Loucy (cell line): Measurements from ENCODE around the gene STK32C.

Experiments
- H2AFZ ChIP-seq: fragments of 200-600 bp; sonication (generic); 2 replicates; pipeline ENCODE4 v1.6.0; 2016; ENCODE audit warnings: antibody characterized with exemption, mild to moderate bottlenecking, low read length, moderate library complexity
- H3F3A ChIP-seq: fragments of 200-600 bp; 2 replicates; pipeline ENCODE4 v1.6.0; 2016; ENCODE audit warnings: antibody characterized with exemption, low read depth, mild to moderate bottlenecking
- H3K27me3 ChIP-seq: fragments of 200-600 bp; sonication (generic); 2 replicates; pipeline ENCODE4 v1.6.1; 2014; ENCODE audit warnings: low read length, mild to moderate bottlenecking; ENCODE audit not compliant: insufficient read depth, poor library complexity, severe bottlenecking
- H3K36me3 ChIP-seq: fragments of 200-600 bp; sonication (generic); 2 replicates; pipeline ENCODE4 v1.6.1; 2016; ENCODE audit warnings: low read length; ENCODE audit not compliant: insufficient read depth
- H3K4me1 ChIP-seq: fragments of 200-600 bp; sonication (generic); 2 replicates; pipeline ENCODE4 v1.5.1; 2014; ENCODE audit warnings: low read length, mild to moderate bottlenecking; ENCODE audit not compliant: insufficient read depth, poor library complexity, severe bottlenecking
- H3K4me2 ChIP-seq: fragments of 200-600 bp; sonication (generic); 2 replicates; pipeline ENCODE4 v1.6.0; 2014; ENCODE audit warnings: antibody characterized with exemption, low read length, low read depth, mild to moderate bottlenecking; ENCODE audit not compliant: poor library complexity, severe bottlenecking
- H3K4me3 ChIP-seq: fragments of 200-600 bp; sonication (generic); 2 replicates; pipeline ENCODE4 v1.5.1; 2014; ENCODE audit warnings: low read length, mild to moderate bottlenecking, mixed read lengths; ENCODE audit not compliant: poor library complexity, severe bottlenecking
- H3K79me2 ChIP-seq: fragments of 200-600 bp; sonication (generic); 2 replicates; pipeline ENCODE4 v1.6.1; 2014; ENCODE audit warnings: low read length; ENCODE audit not compliant: insufficient read depth
- H3K9ac ChIP-seq: fragments of 200-600 bp; sonication (generic); 2 replicates; pipeline ENCODE4 v1.6.0; 2014; ENCODE audit warnings: mild to moderate bottlenecking, low read depth, low read length, moderate library complexity; ENCODE audit not compliant: poor library complexity, severe bottlenecking
- H3K9me2 ChIP-seq: fragments of 200-600 bp; sonication (generic); replicated peaks from 2 replicates; pipeline ENCODE4 v1.6.1; 2016; ENCODE audit warnings: low read depth, low read length, mixed read lengths
- H3K9me3 ChIP-seq: fragments of 200-600 bp; sonication (generic); 2 replicates; pipeline ENCODE4 v1.6.1; 2014; ENCODE audit warnings: mild to moderate bottlenecking, antibody characterized with exemption, low read length, low read depth; ENCODE audit not compliant: insufficient read depth
- H4K20me1 ChIP-seq: fragments of 200-600 bp; sonication (generic); 2 replicates; pipeline ENCODE4 v1.6.0; 2014; ENCODE audit warnings: antibody characterized with exemption, low read length, mild to moderate bottlenecking; ENCODE audit not compliant: insufficient read depth, poor library complexity, severe bottlenecking
- CTCF ChIP-seq: fragments of 200-600 bp; sonication (generic); conservative IDR thresholded peaks from 2 replicates; pipeline ENCODE4 v1.5.1; 2014; ENCODE audit warnings: mild to moderate bottlenecking, antibody characterized with exemption, low read length
- EZH2phosphoT487 ChIP-seq: fragments of 200-600 bp; IDR thresholded peaks from 2 replicates; pipeline ENCODE4 v1.6.1; 2018; ENCODE audit warnings: antibody characterized with exemption, mild to moderate bottlenecking, moderate library complexity, borderline replicate concordance

The STK32C gene

GRCh38 chr10:132266594-132267161 is 41.1 kb downstream of the STK32C start:
- Histone ChIP-seq H3K9me2 (no peaks in the 10 kb centered on the region), H3K4me1 (no peaks in the 10 kb centered on the region)

GRCh38 chr10:132265890-132266496 is 41.8 kb downstream of the STK32C start:
- H3K4me2 ChIP-seq, result no peak overlapping the region
- H3K9ac ChIP-seq, result no peak overlapping the region
- H3K27me3 ChIP-seq, result no peaks in the 10 kb centered on the region
- H3K4me3 ChIP-seq, result no peak overlapping the region
- no peaks in the 10 kb centered on the region; the same call in 1 of the 2 replicates for H3K9me3 ChIP-seq
- no peaks in the 10 kb centered on the region for H3K4me1 ChIP-seq
- H3K9me2 ChIP-seq, result no peaks in the 10 kb centered on the region
- TF ChIP-seq CTCF (no peak), EZH2phosphoT487 (no peak)
- H4K20me1 ChIP-seq, result no peaks in the 10 kb centered on the region
- H3F3A ChIP-seq, result no peaks in the 10 kb centered on the region
- no peak overlapping the region for H2AFZ ChIP-seq
- H3K36me3 ChIP-seq, result no peaks in the 10 kb centered on the region
- no peaks in the 10 kb centered on the region for H3K79me2 ChIP-seq

More at GRCh38 chr10:132266594-132267161, 41.1 kb downstream of the STK32C start:
- Histone ChIP-seq H3K9ac (no peak overlapping the region), H3K4me3 (no peak overlapping the region), H3K36me3 (no peaks in the 10 kb centered on the region), H3K4me2 (no peak overlapping the region), H3K9me3 (no peaks in the 10 kb centered on the region; the same call in 1 of the 2 replicates), H3K79me2 (no peaks in the 10 kb centered on the region), H2AFZ (no peak overlapping the region), H4K20me1 (no peaks in the 10 kb centered on the region), H3F3A (no peaks in the 10 kb centered on the region), H3K27me3 (no peaks in the 10 kb centered on the region)
- TF ChIP-seq EZH2phosphoT487, result no peak
- TF ChIP-seq CTCF, result no peak

GRCh38 chr10:132264966-132265889 is 42.5 kb downstream of the STK32C start:
- H3K36me3 ChIP-seq, result no peaks in the 10 kb centered on the region
- H3F3A ChIP-seq, result no peaks in the 10 kb centered on the region
- H3K79me2 ChIP-seq, result no peaks in the 10 kb centered on the region
- H3K9ac ChIP-seq, result no peak overlapping the region
- no peaks in the 10 kb centered on the region for H3K27me3 ChIP-seq
- no peak for TF ChIP-seq CTCF
- TF ChIP-seq EZH2phosphoT487, result no peak
- no peaks in the 10 kb centered on the region for H3K9me3 ChIP-seq
- H3K4me1 ChIP-seq, result no peaks in the 10 kb centered on the region
- H3K4me3 ChIP-seq, result no peak overlapping the region
- H3K4me2 ChIP-seq, result no peak overlapping the region
- H4K20me1 ChIP-seq, result no peaks in the 10 kb centered on the region
- H3K9me2 ChIP-seq, result no peaks in the 10 kb centered on the region
- no peak overlapping the region for H2AFZ ChIP-seq
